ENCODE results near the gene CDK6.

GRCh38 chr7:92826258-92826938 lies 10.0 kb downstream of the CDK6 start:
- TF ChIP-seq POLR2A (IDR thresholded peaks at IDR 0.05) (no peak), CTCF (IDR thresholded peaks at IDR 0.05 in 4 of 5, conservative IDR thresholded peaks at IDR 0.05 in 1 of 5) (no peak)
